Activated B cell treated with CpG ODN at 0.5 μM for 24 hours (primary cell): ENCODE measurements around the gene NDRG3. TPM values are rescaled to one million over a fixed set of nuclear protein-coding genes. Genes with fewer than 3 reads are reported as not detected.

ENCODE experiments used
- ATAC-seq: fragments of 200-7000 bp; cut with Tn5 transposase; one replicate; pipeline ENCODE4 v1.10.0; 2021; ENCODE audit warnings: low read depth, mild to moderate bottlenecking, moderate library complexity
- CTCF ChIA-PET: fragments of 350-600 bp; sonication (Branson Sonifier 250); formaldehyde crosslinking; loops from one replicate; lab custom pipeline; 2021; ENCODE audit warnings: antibody characterized with exemption; lab: Charles Lee
- POLR2A ChIA-PET: fragments of 350-600 bp; sonication (Branson Sonifier 250); formaldehyde crosslinking; loops from one replicate; lab custom pipeline; 2021; ENCODE audit warnings: antibody characterized with exemption; lab: Charles Lee
- DNase-seq: peaks from one replicate; pipeline ENCODE4 v3.0.0; 2022
- H3K27ac Mint-ChIP-seq: one replicate; pipeline ENCODE4 v1.8.0; 2020; ENCODE audit warnings: mixed read lengths
- H3K27me3 Mint-ChIP-seq: one replicate; pipeline ENCODE4 v1.8.0; 2021; ENCODE audit warnings: mixed read lengths
- H3K36me3 Mint-ChIP-seq: one replicate; pipeline ENCODE4 v1.8.0; 2021; ENCODE audit warnings: low read depth, mixed read lengths
- H3K4me1 Mint-ChIP-seq: one replicate; pipeline ENCODE4 v1.8.0; 2021; ENCODE audit warnings: mixed read lengths
- H3K4me3 Mint-ChIP-seq: one replicate; pipeline ENCODE4 v1.8.0; 2020; ENCODE audit warnings: mild to moderate bottlenecking, mixed read lengths
- H3K9me3 Mint-ChIP-seq: one replicate; pipeline ENCODE4 v1.8.0; 2020; ENCODE audit warnings: mixed read lengths
- intact Hi-C: fragments of 100-400 bp; cut with micrococcal nuclease; formaldehyde crosslinking; loops from one replicate; pipeline ENCODE4 v1.15.1; 2024
- total RNA-seq: library from RNA; stranded (reverse); gene quantifications from 2 replicates; pipeline ENCODE4 v1.2.3, GENCODE V29; 2022
- TF ChIP-seq, protein P1 (sequence below): fragments of 200-600 bp; IDR thresholded peaks from one replicate; pipeline ENCODE4 v1.8.0; 2022; ENCODE audit warnings: antibody characterized with exemption, mild to moderate bottlenecking

NDRG3 gene
- total RNA-seq, 1 donor from 2014 or later: 21.4 TPM

- TF ChIP-seq, protein P1, sequence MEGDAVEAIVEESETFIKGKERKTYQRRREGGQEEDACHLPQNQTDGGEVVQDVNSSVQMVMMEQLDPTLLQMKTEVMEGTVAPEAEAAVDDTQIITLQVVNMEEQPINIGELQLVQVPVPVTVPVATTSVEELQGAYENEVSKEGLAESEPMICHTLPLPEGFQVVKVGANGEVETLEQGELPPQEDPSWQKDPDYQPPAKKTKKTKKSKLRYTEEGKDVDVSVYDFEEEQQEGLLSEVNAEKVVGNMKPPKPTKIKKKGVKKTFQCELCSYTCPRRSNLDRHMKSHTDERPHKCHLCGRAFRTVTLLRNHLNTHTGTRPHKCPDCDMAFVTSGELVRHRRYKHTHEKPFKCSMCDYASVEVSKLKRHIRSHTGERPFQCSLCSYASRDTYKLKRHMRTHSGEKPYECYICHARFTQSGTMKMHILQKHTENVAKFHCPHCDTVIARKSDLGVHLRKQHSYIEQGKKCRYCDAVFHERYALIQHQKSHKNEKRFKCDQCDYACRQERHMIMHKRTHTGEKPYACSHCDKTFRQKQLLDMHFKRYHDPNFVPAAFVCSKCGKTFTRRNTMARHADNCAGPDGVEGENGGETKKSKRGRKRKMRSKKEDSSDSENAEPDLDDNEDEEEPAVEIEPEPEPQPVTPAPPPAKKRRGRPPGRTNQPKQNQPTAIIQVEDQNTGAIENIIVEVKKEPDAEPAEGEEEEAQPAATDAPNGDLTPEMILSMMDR: no peak
- ATAC-seq: no peak
- ChIA-PET POLR2A (interaction anchor here (0.9 kb wide), 1 partner anchor 213 kb away, joined by 7 read pairs; no protein-coding TSS in a partner anchor), CTCF (interaction anchor here (1.0 to 2.7 kb wide), 5 partner anchors 17 to 95 kb away, joined by 3 to 14 read pairs (median 3); a partner anchor contains a TSS)
- no peak for DNase-seq
- Mint-ChIP-seq H3K27ac (no peak overlapping the region), H3K27me3 (no peaks in the 10 kb centered on the region), H3K9me3 (no peaks in the 10 kb centered on the region), H3K4me1 (peaks cover 11% of the 10 kb centered on the region), H3K36me3 (peaks cover 57% of the 10 kb centered on the region), H3K4me3 (no peak overlapping the region)
- intact Hi-C loops: loop anchor here (1.0 kb wide), 2 partner anchors 71 to 95 kb away; a partner anchor contains a TSS
These were observed 46.0 kb upstream of the NDRG3 start for GRCh38 chr20:36791862-36792261.

DNA sequence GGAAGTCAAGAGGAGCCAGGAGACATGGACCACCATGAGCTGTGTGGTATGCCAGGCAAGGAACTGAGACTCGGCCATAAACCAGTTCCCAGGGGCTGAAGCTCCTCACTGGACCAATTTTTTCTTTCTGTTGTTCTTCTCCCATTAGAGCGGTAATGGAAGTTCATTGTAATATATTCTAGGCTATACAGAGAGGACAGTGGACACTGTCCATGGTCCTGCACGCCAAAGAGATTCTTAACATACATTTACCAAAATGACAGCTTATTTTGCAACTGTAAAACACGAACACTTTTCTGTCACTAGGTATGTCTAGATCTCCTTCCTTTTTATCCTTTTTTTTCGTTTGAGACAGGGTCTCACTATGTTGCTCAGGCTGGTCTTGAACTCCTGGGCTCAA is 40.8 kb upstream of the NDRG3 start:
- no peak for ATAC-seq
- TF ChIP-seq, protein P1: no peak
- ChIA-PET POLR2A (no interaction called here), CTCF (interaction anchor here (1.2 kb wide), 1 partner anchor 10 kb away, joined by 3 read pairs; no protein-coding TSS in a partner anchor)
- Mint-ChIP-seq H3K4me1 (peaks cover 2% of the 10 kb centered on the region), H3K27ac (no peak overlapping the region), H3K36me3 (peaks cover 51% of the 10 kb centered on the region), H3K27me3 (no peaks in the 10 kb centered on the region), H3K4me3 (no peak overlapping the region), H3K9me3 (no peaks in the 10 kb centered on the region)
- intact Hi-C loops: no loop called here
- no peak for DNase-seq

DNA sequence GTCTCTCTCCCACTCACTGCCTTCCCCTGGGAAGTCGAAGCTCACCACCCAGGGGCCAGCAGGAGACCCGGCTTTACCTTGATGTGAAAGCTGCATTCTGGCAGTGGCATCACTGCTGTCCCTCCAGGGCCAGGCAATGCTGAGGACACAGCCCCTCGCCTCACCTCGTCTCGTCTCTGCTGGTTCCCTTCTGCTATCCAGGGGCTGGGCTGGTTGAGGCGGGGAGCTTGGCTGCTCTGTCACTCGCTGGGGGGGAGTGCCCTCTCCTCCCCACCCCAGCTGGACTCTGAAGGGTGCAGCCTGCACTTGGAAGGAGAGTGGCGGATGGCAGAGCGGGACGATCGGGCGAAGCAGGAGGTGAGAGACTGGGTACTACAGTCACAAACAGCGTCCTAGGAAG is 40.4 kb upstream of the NDRG3 start:
- ATAC-seq: no peak
- Mint-ChIP-seq H3K4me3 (no peak overlapping the region), H3K9me3 (no peaks in the 10 kb centered on the region), H3K27me3 (no peaks in the 10 kb centered on the region), H3K36me3 (peaks cover 47% of the 10 kb centered on the region), H3K4me1 (no peaks in the 10 kb centered on the region), H3K27ac (no peak overlapping the region)
- POLR2A ChIA-PET: no interaction called here
- CTCF ChIA-PET: interaction anchor here (1.2 kb wide), 1 partner anchor 10 kb away, joined by 3 read pairs; no protein-coding TSS in a partner anchor
- intact Hi-C loops: no loop called here
- DNase-seq: no peak
- TF ChIP-seq, protein P1: no peak

DNA sequence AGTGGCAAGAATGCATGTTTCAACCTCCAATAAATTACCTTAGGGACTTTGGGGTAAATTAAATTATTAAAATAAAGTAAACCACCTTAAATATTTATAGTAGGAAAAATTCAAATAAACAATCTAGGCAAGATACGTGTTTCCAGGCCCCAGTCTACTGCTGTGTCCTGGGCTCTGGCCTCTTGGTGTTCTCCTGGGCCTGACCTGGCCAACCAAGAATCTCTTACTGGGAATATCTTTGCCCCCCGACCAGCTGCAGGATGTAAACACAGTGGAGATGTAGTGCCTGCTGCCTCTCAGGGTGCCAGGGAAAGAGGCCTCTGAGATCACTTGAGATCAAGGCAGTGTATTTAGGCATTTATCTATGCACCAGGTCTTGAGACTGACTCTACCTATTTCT is 39.4 kb upstream of the NDRG3 start:
- intact Hi-C loops: no loop called here
- Mint-ChIP-seq H3K4me1 (no peaks in the 10 kb centered on the region), H3K27me3 (no peaks in the 10 kb centered on the region), H3K27ac (no peak overlapping the region), H3K36me3 (peaks cover 45% of the 10 kb centered on the region), H3K4me3 (no peak overlapping the region), H3K9me3 (no peaks in the 10 kb centered on the region)
- DNase-seq (no peak), ATAC-seq (no peak)
- TF ChIP-seq, protein P1: no peak
- POLR2A ChIA-PET: no interaction called here
- CTCF ChIA-PET: no interaction called here

DNA sequence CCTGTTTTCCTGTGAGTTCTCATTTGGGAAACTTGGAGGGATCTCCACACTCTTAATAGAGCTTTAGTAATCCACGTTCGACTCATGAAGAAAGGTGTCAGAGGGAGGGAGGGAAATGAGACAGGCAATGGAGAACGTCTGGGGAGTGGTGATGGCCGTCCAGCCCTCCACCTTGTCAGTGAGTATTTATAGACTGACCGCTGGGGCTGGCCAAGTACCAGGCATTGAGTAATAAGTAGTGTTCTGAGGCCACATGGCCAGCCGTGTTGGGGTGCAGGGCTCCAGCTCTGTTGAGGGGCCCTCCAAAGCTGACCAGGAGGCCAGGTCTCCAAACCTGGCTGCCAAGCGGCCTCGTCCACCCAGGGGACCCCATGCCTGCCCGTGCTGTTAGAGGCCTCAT is 39.0 kb upstream of the NDRG3 start:
- POLR2A ChIA-PET: no interaction called here
- CTCF ChIA-PET: no interaction called here
- Mint-ChIP-seq H3K4me3 (no peak overlapping the region), H3K27ac (no peak overlapping the region), H3K4me1 (no peaks in the 10 kb centered on the region), H3K9me3 (no peaks in the 10 kb centered on the region), H3K27me3 (no peaks in the 10 kb centered on the region), H3K36me3 (peaks cover 45% of the 10 kb centered on the region)
- no peak for ATAC-seq
- no peak for DNase-seq
- intact Hi-C loops: no loop called here
- TF ChIP-seq, protein P1: no peak
